Kidney (tissue), 14 donors: Measurements from ENCODE around the gene CUBN. TPM values are rescaled to one million over a fixed set of nuclear protein-coding genes. Genes with fewer than 3 reads are reported as not detected.

Source experiments
- DNase-seq, 5 donors: peaks; one replicate each; pipeline ENCODE4 v3.0.0-alpha.2; 2013 to 2020
- FAIRE-seq: peaks from 2 replicates; lab custom pipeline; 2012; peaks lifted over from hg19 to GRCh38; lab: Jason Lieb, UNC
- H3K27ac ChIP-seq, 2 donors: one replicate each; pipeline ENCODE4 v1.7.0; 2013; ENCODE audit warnings: low read depth in 2 of 2, low read length in 2 of 2, inconsistent platforms in 1 of 2
- H3K27me3 ChIP-seq: one replicate; pipeline ENCODE4 v1.7.1; 2013; ENCODE audit warnings: low read length, inconsistent platforms; ENCODE audit not compliant: control insufficient read depth, insufficient read depth
- H3K36me3 ChIP-seq, 3 donors: one replicate each; pipeline versions ENCODE4 v1.7.0 to v1.7.1; 2013; ENCODE audit warnings: low read length in 3 of 3, control low read depth in 1 of 3, inconsistent platforms in 1 of 3; ENCODE audit not compliant: insufficient read depth in 3 of 3, control insufficient read depth in 2 of 3
- H3K4me1 ChIP-seq, 3 donors: one replicate each; pipeline versions ENCODE4 v1.7.0 to v1.7.1; 2013; ENCODE audit warnings: low read length in 3 of 3, inconsistent platforms in 1 of 3, low read depth in 1 of 3; ENCODE audit not compliant: control insufficient read depth in 2 of 3, insufficient read depth in 2 of 3
- H3K4me3 ChIP-seq, 3 donors: one replicate each; pipeline versions ENCODE4 v1.7.0 to v1.8.1; 2013; ENCODE audit warnings: low read length in 3 of 3, control low read depth in 1 of 3, inconsistent platforms in 1 of 3
- H3K9ac ChIP-seq, 3 donors: one replicate each; pipeline versions ENCODE4 v1.7.0 to v1.7.1; 2013; ENCODE audit warnings: low read length in 3 of 3, control low read depth in 1 of 3, inconsistent platforms in 1 of 3
- H3K9me3 ChIP-seq, 3 donors: one replicate each; pipeline versions ENCODE4 v1.7.0 to v1.7.1; 2013; ENCODE audit warnings: low read length in 3 of 3, control low read depth in 1 of 3, inconsistent platforms in 1 of 3; ENCODE audit not compliant: control insufficient read depth in 2 of 3, insufficient read depth in 1 of 3
- intact Hi-C: fragments of 100-400 bp; cut with DNase I; formaldehyde crosslinking; loops from one replicate; pipeline ENCODE4 v1.11.1; 2022
- polyA plus RNA-seq: library from polyadenylated mRNA; stranded (reverse); fragments of 350-450 nt; fragmentation: Illumina TruSeq; extraction: RNeasy Lipid Tissue Mini Kit (QIAGEN cat#74804); gene quantifications from one replicate; pipeline ENCODE4 v1.2.3, GENCODE V29; 2014; ENCODE audit warnings: low read depth, low replicate concordance; ENCODE audit not compliant: insufficient read depth
- total RNA-seq: library from RNA; stranded (reverse); fragmentation: NEBNext Ultra II Directional; extraction: Animal tissue kit (Norgen Biotek cat#: 25700); gene quantifications from one replicate; pipeline ENCODE4 v1.2.1, GENCODE V29; 2021
- TF ChIP-seq, protein P1 (sequence below): IDR thresholded peaks from 3 replicates; pipeline ENCODE4 v1.5.1; 2012; ENCODE audit warnings: mild to moderate bottlenecking, moderate library complexity, borderline replicate concordance; ENCODE audit not compliant: insufficient read depth; ENCODE audit errors: extremely low read depth
- donor health status: control.
- donor health status: control.
- donor health status: control.
- donor health status: control.
- donor health status: control.
- donor health status: DM: yes; HTN: yes; CAD: no.
- donor health status: Normal renal cell carcinoma (clear cell type).

CUBN gene
- total and polyA plus RNA-seq, 2 donors from 2014 or later, result 14.8 to 31.6 TPM

DNA sequence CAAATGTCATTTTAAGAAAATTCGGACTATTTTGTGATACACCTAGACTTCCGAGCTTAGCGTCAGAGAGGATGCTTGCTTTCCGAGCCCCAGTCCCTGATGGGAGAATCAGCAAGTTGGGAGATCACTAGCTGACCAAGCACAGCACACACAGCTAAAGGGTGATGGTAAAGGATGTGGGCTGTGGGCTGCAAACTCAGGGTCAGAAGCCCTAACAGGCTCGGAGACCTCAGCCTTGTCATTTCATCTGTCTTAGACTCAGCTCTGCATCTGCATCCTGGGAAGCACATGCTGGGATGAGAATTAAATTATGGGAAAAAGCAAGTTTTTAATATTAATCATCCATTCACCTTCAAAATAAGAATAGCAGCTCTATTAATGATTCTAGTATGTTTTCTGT lies 3.3 kb downstream of the CUBN start:
- Histone ChIP-seq H3K36me3 (peaks cover 0 to 17% (median 2%) of the 10 kb centered on the region in 3 donors), H3K4me3 (peak overlapping the region in 2 of 3 donors; percentile 31 to 77), H3K27me3 (no peaks in the 10 kb centered on the region), H3K9ac (peak overlapping the region in 1 of 3 donors; percentile 80), H3K27ac (peak overlapping the region; percentile 8 to 66), H3K4me1 (no peaks in the 10 kb centered on the region), H3K9me3 (no peaks in the 10 kb centered on the region)
- intact Hi-C loops, result no loop called here
- TF ChIP-seq, protein P1, sequence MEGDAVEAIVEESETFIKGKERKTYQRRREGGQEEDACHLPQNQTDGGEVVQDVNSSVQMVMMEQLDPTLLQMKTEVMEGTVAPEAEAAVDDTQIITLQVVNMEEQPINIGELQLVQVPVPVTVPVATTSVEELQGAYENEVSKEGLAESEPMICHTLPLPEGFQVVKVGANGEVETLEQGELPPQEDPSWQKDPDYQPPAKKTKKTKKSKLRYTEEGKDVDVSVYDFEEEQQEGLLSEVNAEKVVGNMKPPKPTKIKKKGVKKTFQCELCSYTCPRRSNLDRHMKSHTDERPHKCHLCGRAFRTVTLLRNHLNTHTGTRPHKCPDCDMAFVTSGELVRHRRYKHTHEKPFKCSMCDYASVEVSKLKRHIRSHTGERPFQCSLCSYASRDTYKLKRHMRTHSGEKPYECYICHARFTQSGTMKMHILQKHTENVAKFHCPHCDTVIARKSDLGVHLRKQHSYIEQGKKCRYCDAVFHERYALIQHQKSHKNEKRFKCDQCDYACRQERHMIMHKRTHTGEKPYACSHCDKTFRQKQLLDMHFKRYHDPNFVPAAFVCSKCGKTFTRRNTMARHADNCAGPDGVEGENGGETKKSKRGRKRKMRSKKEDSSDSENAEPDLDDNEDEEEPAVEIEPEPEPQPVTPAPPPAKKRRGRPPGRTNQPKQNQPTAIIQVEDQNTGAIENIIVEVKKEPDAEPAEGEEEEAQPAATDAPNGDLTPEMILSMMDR, result no peak
- no peak for FAIRE-seq
- DNase-seq, result no peak

DNA sequence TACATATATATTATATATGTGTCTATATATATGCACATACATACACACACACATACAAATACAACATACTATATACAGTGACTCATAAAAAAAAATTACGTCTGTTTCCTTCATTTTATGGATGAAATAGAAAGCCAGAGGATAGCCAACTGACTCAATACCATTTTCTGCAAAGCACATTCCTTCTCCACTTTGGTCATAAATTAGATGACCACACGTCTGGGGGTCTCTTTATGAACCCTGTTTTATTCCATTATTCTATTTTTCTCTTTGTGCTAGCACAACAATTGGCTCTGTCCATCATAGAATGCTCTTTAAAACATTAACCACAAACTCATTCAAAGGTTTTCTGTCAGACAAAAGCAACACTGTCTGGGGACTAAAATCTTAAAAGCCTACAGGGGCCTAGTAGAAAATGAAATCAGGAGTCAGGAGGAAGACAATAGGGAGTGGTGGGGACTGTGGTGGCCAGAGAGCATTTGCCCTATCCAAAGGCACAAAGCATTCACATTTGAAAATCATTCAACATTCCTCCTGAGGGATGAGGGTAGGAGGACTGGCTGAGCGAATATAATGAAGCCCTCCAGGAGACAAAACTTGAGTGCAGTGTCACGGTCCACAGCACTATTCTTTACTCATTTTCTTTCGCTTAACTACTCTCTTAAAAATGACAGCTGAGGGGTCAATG lies 4.3 kb downstream of the CUBN start:
- TF ChIP-seq, protein P1, result no peak
- Histone ChIP-seq H3K27me3 (no peaks in the 10 kb centered on the region), H3K4me3 (peak overlapping the region in 2 of 3 donors; percentile 6 to 77), H3K27ac (peak overlapping the region; percentile 33 to 66), H3K9me3 (no peaks in the 10 kb centered on the region), H3K4me1 (no peaks in the 10 kb centered on the region), H3K36me3 (peaks cover 0 to 17% (median 2%) of the 10 kb centered on the region in 3 donors), H3K9ac (peak overlapping the region in 1 of 3 donors; percentile 80)
- FAIRE-seq (no peak), DNase-seq (no peak)
- intact Hi-C loops, result no loop called here

DNA sequence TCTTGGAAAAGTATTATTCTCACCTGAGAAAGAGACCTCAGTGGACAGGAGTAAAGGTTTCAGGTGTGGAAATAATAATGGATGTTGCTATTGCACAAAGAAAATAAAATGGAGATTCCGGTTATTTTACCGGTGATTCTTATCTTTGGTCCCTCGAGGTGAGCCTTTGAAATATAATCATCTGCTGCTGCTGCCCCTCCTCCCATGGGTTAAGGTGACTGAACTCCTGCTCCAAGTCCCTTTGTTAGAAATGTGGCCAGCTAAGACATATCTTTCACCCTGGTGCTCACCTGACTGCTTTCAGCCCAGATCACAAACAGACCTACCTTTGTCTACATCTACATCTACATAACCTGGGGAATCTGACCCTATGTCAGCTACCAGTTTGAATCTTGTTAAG lies 5.7 kb downstream of the CUBN start:
- intact Hi-C loops, result no loop called here
- Histone ChIP-seq H3K4me3 (peak overlapping the region in 1 of 3 donors; percentile 49), H3K9ac (no peak overlapping the region), H3K36me3 (peaks cover 0 to 17% (median 2%) of the 10 kb centered on the region in 3 donors), H3K27ac (no peak overlapping the region), H3K27me3 (no peaks in the 10 kb centered on the region), H3K4me1 (no peaks in the 10 kb centered on the region), H3K9me3 (no peaks in the 10 kb centered on the region)
- DNase-seq, result no peak
- TF ChIP-seq, protein P1, result no peak
- FAIRE-seq, result no peak
